ENCODE results near the gene LTA4H.

LTA4H gene

GRCh38 chr12:96029826-96030225, 5.6 kb downstream of the LTA4H start:
- 75 to 91% methylated on average over 1 to 2 of the region's 2 CpGs for WGBS, 2 experiments (ENCODE audit: insufficient coverage in 2 of 2)
- Histone ChIP-seq H3K9me3 (ENCODE audit: control insufficient read depth, low read length) (no peaks in the 10 kb centered on the region), H3K4me1 (ENCODE audit: control insufficient read depth, insufficient read depth, low read length, poor library complexity, severe bottlenecking) (no peaks in the 10 kb centered on the region), H3K4me3 (ENCODE audit: extremely low read depth, insufficient read depth, low read length, poor library complexity, severe bottlenecking) (no peak overlapping the region), H3K36me3 (ENCODE audit: control insufficient read depth, insufficient read depth, low read length) (peaks cover 17% of the 10 kb centered on the region), H3K27ac (ENCODE audit: low read depth, low read length, severe bottlenecking) (no peak overlapping the region)

- Histone ChIP-seq H3K4me1 (ENCODE audit: control insufficient read depth, insufficient read depth, low read length, poor library complexity, severe bottlenecking) (no peaks in the 10 kb centered on the region), H3K36me3 (ENCODE audit: control insufficient read depth, insufficient read depth, low read length) (peaks cover 22% of the 10 kb centered on the region)
- WGBS, 2 experiments (ENCODE audit: insufficient coverage in 2 of 2), result no CpG with 5 or more reads among the region's 1 CpG
Observed at GRCh38 chr12:96028538-96028937, 6.8 kb downstream of the LTA4H start.

GRCh38 chr12:96026331-96026730, 9.1 kb downstream of the LTA4H start:
- no CpG with 5 or more reads among the region's 1 CpG for WGBS, 2 experiments (ENCODE audit: insufficient coverage in 2 of 2)
- Histone ChIP-seq H3K9me3 (ENCODE audit: control insufficient read depth, low read length) (no peaks in the 10 kb centered on the region), H3K4me3 (ENCODE audit: extremely low read depth, insufficient read depth, low read length, poor library complexity, severe bottlenecking) (no peak overlapping the region), H3K36me3 (ENCODE audit: control insufficient read depth, insufficient read depth, low read length) (peaks cover 41% of the 10 kb centered on the region), H3K4me1 (ENCODE audit: control insufficient read depth, insufficient read depth, low read length, poor library complexity, severe bottlenecking) (no peaks in the 10 kb centered on the region), H3K27ac (ENCODE audit: low read depth, low read length, severe bottlenecking) (no peak overlapping the region)

More at GRCh38 chr12:96028538-96028937, 6.8 kb downstream of the LTA4H start:
- H3K9me3 ChIP-seq (ENCODE audit: control insufficient read depth, low read length), result no peaks in the 10 kb centered on the region
- no peak overlapping the region for H3K27ac ChIP-seq (ENCODE audit: low read depth, low read length, severe bottlenecking)
- H3K4me3 ChIP-seq (ENCODE audit: extremely low read depth, insufficient read depth, low read length, poor library complexity, severe bottlenecking), result no peak overlapping the region

DNA sequence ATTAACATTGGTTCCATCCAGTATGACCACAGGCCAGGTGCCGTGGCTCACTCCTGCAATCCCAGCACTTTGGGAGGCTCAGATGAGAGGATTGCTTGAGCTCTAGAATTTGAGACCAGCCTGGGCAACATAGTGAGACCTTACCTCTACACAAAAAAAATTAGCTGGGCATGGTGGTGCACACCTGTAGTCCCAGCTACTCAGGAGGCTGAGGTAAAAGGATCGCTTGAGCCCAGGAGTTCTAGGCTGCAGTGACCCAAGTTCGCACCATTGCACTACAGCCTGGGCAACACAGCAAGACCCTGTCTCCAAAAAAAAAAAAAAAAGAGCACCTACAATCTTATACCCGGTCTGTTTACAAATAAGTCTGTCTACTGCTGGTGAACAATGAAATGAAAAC, 9.9 kb downstream of the LTA4H start:
- H3K4me1 ChIP-seq (ENCODE audit: control insufficient read depth, insufficient read depth, low read length, poor library complexity, severe bottlenecking), result no peaks in the 10 kb centered on the region
- WGBS, 2 experiments (ENCODE audit: insufficient coverage in 2 of 2), result 92 to 94% methylated on average over 2 of the region's 4 CpGs
- no peaks in the 10 kb centered on the region for H3K9me3 ChIP-seq (ENCODE audit: control insufficient read depth, low read length)
- H3K36me3 ChIP-seq (ENCODE audit: control insufficient read depth, insufficient read depth, low read length), result peaks cover 42% of the 10 kb centered on the region
- H3K4me3 ChIP-seq (ENCODE audit: extremely low read depth, insufficient read depth, low read length, poor library complexity, severe bottlenecking), result no peak overlapping the region
- H3K27ac ChIP-seq (ENCODE audit: low read depth, low read length, severe bottlenecking), result no peak overlapping the region

GRCh38 chr12:96020314-96021003, 14.9 kb downstream of the LTA4H start:
- no peak overlapping the region for H3K4me3 ChIP-seq (ENCODE audit: extremely low read depth, insufficient read depth, low read length, poor library complexity, severe bottlenecking)
- H3K36me3 ChIP-seq (ENCODE audit: control insufficient read depth, insufficient read depth, low read length), result peaks cover 46% of the 10 kb centered on the region
- no CpG with 5 or more reads among the region's 3 CpGs for WGBS, 2 experiments (ENCODE audit: insufficient coverage in 2 of 2)
- no peaks in the 10 kb centered on the region for H3K9me3 ChIP-seq (ENCODE audit: control insufficient read depth, low read length)
- H3K27ac ChIP-seq (ENCODE audit: low read depth, low read length, severe bottlenecking), result no peak overlapping the region
- no peaks in the 10 kb centered on the region for H3K4me1 ChIP-seq (ENCODE audit: control insufficient read depth, insufficient read depth, low read length, poor library complexity, severe bottlenecking)

DNA sequence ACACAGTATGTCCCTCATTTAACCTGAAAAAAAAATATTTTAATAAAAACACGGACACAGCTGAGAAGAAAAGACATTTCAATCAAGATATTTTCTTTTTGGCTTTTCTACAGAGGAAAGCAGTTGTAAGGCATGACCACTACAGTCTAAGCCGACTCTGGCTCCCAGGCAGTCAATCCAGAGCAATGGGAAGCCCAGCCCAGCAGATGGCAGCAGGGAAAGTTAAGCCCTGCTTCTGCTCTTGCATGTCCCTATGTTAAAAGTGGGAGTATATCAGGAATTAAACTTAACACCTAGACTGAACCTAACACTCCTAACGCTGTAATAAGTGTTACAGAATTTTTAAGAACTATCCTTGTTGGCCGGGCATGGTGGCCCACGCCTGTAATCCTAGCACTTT, 19.7 kb downstream of the LTA4H start:
- Histone ChIP-seq H3K4me3 (ENCODE audit: extremely low read depth, insufficient read depth, low read length, poor library complexity, severe bottlenecking) (no peak overlapping the region), H3K27ac (ENCODE audit: low read depth, low read length, severe bottlenecking) (no peak overlapping the region), H3K36me3 (ENCODE audit: control insufficient read depth, insufficient read depth, low read length) (peaks cover 52% of the 10 kb centered on the region), H3K9me3 (ENCODE audit: control insufficient read depth, low read length) (no peaks in the 10 kb centered on the region), H3K4me1 (ENCODE audit: control insufficient read depth, insufficient read depth, low read length, poor library complexity, severe bottlenecking) (no peaks in the 10 kb centered on the region)
- WGBS, 2 experiments (ENCODE audit: insufficient coverage in 2 of 2), result 72 to 94% methylated on average over 3 to 5 of the region's 5 CpGs

- 89 to 100% methylated on average over 2 of the region's 3 CpGs for WGBS, 2 experiments (ENCODE audit: insufficient coverage in 2 of 2)
Observed at GRCh38 chr12:96014943-96015599, 20.3 kb downstream of the LTA4H start.

DNA sequence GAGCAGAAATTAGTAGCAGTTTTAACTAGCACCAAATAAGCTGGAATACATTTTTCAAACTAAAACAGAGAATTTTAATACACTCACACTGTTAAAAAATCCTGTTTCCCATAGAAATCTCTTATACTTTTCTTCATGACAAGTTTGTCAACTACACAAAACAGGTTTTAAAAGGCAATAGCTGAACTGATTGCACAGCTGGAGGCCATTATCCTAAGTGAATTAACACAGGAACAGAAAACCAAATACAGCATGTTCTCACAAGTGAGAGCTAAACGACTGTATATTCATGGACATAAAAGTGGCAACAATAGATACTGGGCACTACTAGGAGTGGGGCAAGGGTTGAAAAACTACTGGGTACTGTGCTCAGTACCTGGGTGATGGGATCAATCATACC, 27.7 kb downstream of the LTA4H start:
- Histone ChIP-seq H3K27ac (ENCODE audit: low read depth, low read length, severe bottlenecking) (no peak overlapping the region), H3K4me3 (ENCODE audit: extremely low read depth, insufficient read depth, low read length, poor library complexity, severe bottlenecking) (no peak overlapping the region), H3K9me3 (ENCODE audit: control insufficient read depth, low read length) (no peaks in the 10 kb centered on the region), H3K4me1 (ENCODE audit: control insufficient read depth, insufficient read depth, low read length, poor library complexity, severe bottlenecking) (no peaks in the 10 kb centered on the region), H3K36me3 (ENCODE audit: control insufficient read depth, insufficient read depth, low read length) (peaks cover 57% of the 10 kb centered on the region)
- WGBS, 2 experiments (ENCODE audit: insufficient coverage in 2 of 2), result 50% methylated on average over 1 of the region's 1 CpG; no CpG with 5 or more reads in 1 of the 2 experiments

More at GRCh38 chr12:96014943-96015599, 20.3 kb downstream of the LTA4H start:
- H3K4me3 ChIP-seq (ENCODE audit: extremely low read depth, insufficient read depth, low read length, poor library complexity, severe bottlenecking), result no peak overlapping the region
- peaks cover 57% of the 10 kb centered on the region for H3K36me3 ChIP-seq (ENCODE audit: control insufficient read depth, insufficient read depth, low read length)
- H3K4me1 ChIP-seq (ENCODE audit: control insufficient read depth, insufficient read depth, low read length, poor library complexity, severe bottlenecking), result no peaks in the 10 kb centered on the region
- no peaks in the 10 kb centered on the region for H3K9me3 ChIP-seq (ENCODE audit: control insufficient read depth, low read length)
- H3K27ac ChIP-seq (ENCODE audit: low read depth, low read length, severe bottlenecking), result no peak overlapping the region

GRCh38 chr12:96006727-96007126, 28.7 kb downstream of the LTA4H start:
- no peak overlapping the region for H3K4me3 ChIP-seq (ENCODE audit: extremely low read depth, insufficient read depth, low read length, poor library complexity, severe bottlenecking)
- no peak overlapping the region for H3K27ac ChIP-seq (ENCODE audit: low read depth, low read length, severe bottlenecking)
- WGBS, 2 experiments (ENCODE audit: insufficient coverage in 2 of 2), result no CpG with 5 or more reads among the region's 1 CpG
- peaks cover 54% of the 10 kb centered on the region for H3K36me3 ChIP-seq (ENCODE audit: control insufficient read depth, insufficient read depth, low read length)
- H3K9me3 ChIP-seq (ENCODE audit: control insufficient read depth, low read length), result no peaks in the 10 kb centered on the region
- no peaks in the 10 kb centered on the region for H3K4me1 ChIP-seq (ENCODE audit: control insufficient read depth, insufficient read depth, low read length, poor library complexity, severe bottlenecking)

- no peak overlapping the region for H3K27ac ChIP-seq (ENCODE audit: low read depth, low read length, severe bottlenecking)
- H3K36me3 ChIP-seq (ENCODE audit: control insufficient read depth, insufficient read depth, low read length), result peaks cover 35% of the 10 kb centered on the region
- no peak overlapping the region for H3K4me3 ChIP-seq (ENCODE audit: extremely low read depth, insufficient read depth, low read length, poor library complexity, severe bottlenecking)
- no peaks in the 10 kb centered on the region for H3K9me3 ChIP-seq (ENCODE audit: control insufficient read depth, low read length)
- peaks cover 3% of the 10 kb centered on the region for H3K4me1 ChIP-seq (ENCODE audit: control insufficient read depth, insufficient read depth, low read length, poor library complexity, severe bottlenecking)
- WGBS, 2 experiments (ENCODE audit: insufficient coverage in 2 of 2), result 93 to 100% methylated on average over 3 to 5 of the region's 5 CpGs
Observed at GRCh38 chr12:96000858-96001257, 34.5 kb downstream of the LTA4H start.

DNA sequence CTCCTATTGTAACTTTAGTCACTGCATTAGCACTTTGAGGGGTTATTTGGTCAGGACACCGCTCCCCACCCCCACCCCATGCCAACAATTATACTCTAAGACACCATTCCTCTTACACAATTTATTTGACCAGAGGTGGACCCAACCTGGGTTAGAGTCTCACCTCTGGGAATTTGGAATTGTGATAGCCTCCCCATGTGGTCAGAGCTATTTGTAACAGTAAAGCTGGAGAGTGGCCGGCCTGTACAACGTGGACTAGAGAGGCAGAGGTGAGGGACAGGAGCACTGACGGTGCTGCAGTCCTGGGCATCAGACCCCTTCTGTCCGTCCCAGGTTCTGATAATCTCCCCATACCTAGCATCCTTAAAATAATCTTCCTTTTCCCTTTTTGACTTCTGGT, 35.9 kb downstream of the LTA4H start:
- no peak overlapping the region for H3K4me3 ChIP-seq (ENCODE audit: extremely low read depth, insufficient read depth, low read length, poor library complexity, severe bottlenecking)
- 74 to 87% methylated on average over 3 to 5 of the region's 5 CpGs for WGBS, 2 experiments (ENCODE audit: insufficient coverage in 2 of 2)
- H3K36me3 ChIP-seq (ENCODE audit: control insufficient read depth, insufficient read depth, low read length), result peaks cover 21% of the 10 kb centered on the region

More for the DNA sequence above, 35.9 kb downstream of the LTA4H start:
- H3K4me1 ChIP-seq (ENCODE audit: control insufficient read depth, insufficient read depth, low read length, poor library complexity, severe bottlenecking), result peaks cover 3% of the 10 kb centered on the region
- H3K9me3 ChIP-seq (ENCODE audit: control insufficient read depth, low read length), result no peaks in the 10 kb centered on the region
- H3K27ac ChIP-seq (ENCODE audit: low read depth, low read length, severe bottlenecking), result no peak overlapping the region
